Ascending aorta (tissue), 2 donors: ENCODE measurements around the gene ARID3A. TPM values are rescaled to one million over a fixed set of nuclear protein-coding genes. Genes with fewer than 3 reads are reported as not detected.

Experiments
- DNase-seq, 2 donors: peaks; one replicate each; pipeline ENCODE4 v3.0.0-alpha.2; 2019; ENCODE audit warnings: low spot score in 2 of 2
- H3K27ac ChIP-seq, 2 donors: fragments of 200-600 bp; sonication (generic); one replicate each; pipeline ENCODE4 v1.5.1; 2016 to 2017; ENCODE audit warnings: mild to moderate bottlenecking in 1 of 2
- H3K27me3 ChIP-seq: fragments of 200-600 bp; sonication (generic); one replicate; pipeline ENCODE4 v1.5.1; 2017
- H3K36me3 ChIP-seq, 2 donors: fragments of 200-600 bp; sonication (generic); one replicate each; pipeline ENCODE4 v1.5.1; 2016
- H3K4me1 ChIP-seq, 2 donors: fragments of 200-600 bp; sonication (generic); one replicate each; pipeline ENCODE4 v1.5.1; 2016 to 2017; ENCODE audit warnings: mild to moderate bottlenecking in 1 of 2
- H3K4me3 ChIP-seq, 2 donors: fragments of 200-600 bp; sonication (generic); one replicate each; pipeline ENCODE4 v1.5.1; 2016 to 2017; ENCODE audit warnings: mild to moderate bottlenecking in 1 of 2
- H3K9me3 ChIP-seq, 2 donors: fragments of 200-600 bp; sonication (generic); one replicate each; pipeline ENCODE4 v1.5.1; 2016
- intact Hi-C: fragments of 100-400 bp; cut with DNase I; formaldehyde crosslinking; loops from one replicate; pipeline ENCODE4 v1.15.1; 2023
- total RNA-seq: library from RNA; depleted of rRNA; stranded (reverse); fragments of >200 nt; gene quantifications from one replicate; pipeline ENCODE4 v1.1.0, GENCODE V29; 2016
- TF ChIP-seq, protein P1 (sequence below), 3 experiments: fragments of 200-600 bp in 2 of 3; fragments of 450-650 bp in 1 of 3; sonication (generic) in 2 of 3; IDR thresholded peaks; one replicate each; pipeline ENCODE4 v1.5.1; 2016 to 2019; ENCODE audit warnings: antibody characterized with exemption in 3 of 3, mild to moderate bottlenecking in 1 of 3, moderate library complexity in 1 of 3

ARID3A gene
- total RNA-seq, 1 donor from 2014 or later, result 55.3 TPM

DNA sequence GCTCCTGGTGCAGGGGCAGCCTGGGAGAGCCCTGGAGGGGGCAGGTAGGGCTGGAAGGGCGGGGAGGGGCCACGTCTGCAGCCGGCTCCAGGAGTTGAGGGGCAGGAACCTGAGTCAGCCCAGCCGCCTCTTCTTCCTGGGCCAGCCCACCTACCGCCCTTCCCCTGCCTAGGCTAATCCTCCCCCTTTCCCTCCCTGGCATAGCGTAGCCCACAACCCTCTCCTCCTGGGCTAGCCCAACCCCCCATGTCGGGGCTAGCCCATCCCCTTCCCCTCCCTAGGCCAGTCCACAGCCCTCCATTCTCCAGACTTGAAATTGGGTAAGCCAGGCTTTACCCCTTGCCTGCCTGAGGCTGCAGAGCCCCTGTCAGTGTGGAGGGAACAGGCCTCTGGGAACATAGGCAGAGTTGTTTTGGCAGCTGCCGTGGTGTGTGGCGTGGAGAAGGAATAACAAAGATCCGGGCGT lies 37.7 kb downstream of the ARID3A start:
- no peaks in the 10 kb centered on the region for H3K4me1 ChIP-seq
- no peak overlapping the region for H3K4me3 ChIP-seq
- no peak for DNase-seq
- no peak overlapping the region for H3K27ac ChIP-seq
- H3K36me3 ChIP-seq, result peaks cover 4 to 12% of the 10 kb centered on the region in 2 donors
- no peaks in the 10 kb centered on the region for H3K9me3 ChIP-seq
- TF ChIP-seq, protein P1, sequence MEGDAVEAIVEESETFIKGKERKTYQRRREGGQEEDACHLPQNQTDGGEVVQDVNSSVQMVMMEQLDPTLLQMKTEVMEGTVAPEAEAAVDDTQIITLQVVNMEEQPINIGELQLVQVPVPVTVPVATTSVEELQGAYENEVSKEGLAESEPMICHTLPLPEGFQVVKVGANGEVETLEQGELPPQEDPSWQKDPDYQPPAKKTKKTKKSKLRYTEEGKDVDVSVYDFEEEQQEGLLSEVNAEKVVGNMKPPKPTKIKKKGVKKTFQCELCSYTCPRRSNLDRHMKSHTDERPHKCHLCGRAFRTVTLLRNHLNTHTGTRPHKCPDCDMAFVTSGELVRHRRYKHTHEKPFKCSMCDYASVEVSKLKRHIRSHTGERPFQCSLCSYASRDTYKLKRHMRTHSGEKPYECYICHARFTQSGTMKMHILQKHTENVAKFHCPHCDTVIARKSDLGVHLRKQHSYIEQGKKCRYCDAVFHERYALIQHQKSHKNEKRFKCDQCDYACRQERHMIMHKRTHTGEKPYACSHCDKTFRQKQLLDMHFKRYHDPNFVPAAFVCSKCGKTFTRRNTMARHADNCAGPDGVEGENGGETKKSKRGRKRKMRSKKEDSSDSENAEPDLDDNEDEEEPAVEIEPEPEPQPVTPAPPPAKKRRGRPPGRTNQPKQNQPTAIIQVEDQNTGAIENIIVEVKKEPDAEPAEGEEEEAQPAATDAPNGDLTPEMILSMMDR (IDR thresholded peaks at IDR 0.05), result no peak
- no peaks in the 10 kb centered on the region for H3K27me3 ChIP-seq
- intact Hi-C loops, result no loop called here

DNA sequence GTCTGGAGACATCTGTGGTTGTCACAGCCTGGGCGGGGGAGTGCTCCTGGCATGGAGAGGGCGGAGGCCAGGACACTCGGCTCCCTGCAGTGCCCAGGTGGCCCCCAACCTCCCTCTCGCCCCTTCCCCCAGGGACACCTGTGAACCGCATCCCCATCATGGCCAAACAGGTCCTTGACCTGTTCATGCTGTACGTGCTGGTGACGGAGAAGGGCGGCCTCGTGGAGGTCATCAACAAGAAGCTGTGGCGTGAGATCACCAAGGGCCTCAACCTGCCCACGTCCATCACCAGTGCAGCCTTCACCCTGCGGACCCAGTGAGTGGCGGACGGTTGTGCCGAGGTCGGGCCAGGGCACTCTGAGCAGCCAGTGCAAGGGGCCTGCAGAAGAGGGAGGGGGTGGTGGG lies 38.3 kb downstream of the ARID3A start:
- intact Hi-C loops, result no loop called here
- no peak for DNase-seq
- peaks cover 7 to 18% of the 10 kb centered on the region in 2 donors for H3K36me3 ChIP-seq

DNA sequence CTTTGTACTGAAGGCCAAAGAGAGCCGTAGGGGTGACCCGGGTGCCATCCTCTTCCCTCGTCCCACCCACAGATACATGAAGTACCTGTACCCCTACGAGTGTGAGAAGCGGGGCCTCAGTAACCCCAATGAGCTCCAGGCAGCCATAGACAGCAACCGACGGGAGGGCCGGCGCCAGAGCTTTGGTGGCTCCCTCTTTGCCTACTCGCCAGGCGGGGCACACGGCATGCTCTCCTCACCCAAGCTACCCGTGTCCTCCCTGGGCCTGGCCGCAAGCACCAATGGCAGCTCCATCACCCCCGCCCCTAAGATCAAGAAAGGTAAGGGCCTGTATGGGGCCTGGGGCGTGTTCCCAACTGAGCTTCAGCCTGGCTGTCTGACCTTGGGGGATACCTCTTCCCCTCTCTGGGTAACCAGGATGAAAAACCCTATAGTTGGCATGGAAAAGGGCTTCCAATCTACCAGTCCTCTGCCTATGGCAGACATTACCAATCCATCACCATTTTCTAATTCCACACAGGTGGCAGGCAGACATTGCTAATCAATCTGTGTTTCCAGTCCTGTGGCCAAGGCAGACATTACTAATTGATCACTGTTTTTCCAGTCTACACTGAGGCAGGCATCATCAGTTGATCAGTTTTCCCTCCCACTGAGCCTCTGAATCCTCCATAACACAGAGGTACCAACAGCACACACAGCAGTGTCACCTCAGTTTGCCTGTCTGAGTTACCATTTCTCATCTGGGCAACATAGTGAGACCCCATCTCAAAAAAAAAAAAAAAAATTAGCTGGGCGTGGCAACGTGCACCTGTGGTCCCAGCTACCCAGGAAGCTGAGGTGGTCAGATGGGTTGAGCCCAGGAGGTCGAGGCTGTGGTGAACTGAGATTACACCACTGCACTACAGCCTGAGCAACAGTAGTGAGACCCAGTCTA lies 39.2 kb downstream of the ARID3A start:
- peaks cover 7 to 22% of the 10 kb centered on the region in 2 donors for H3K36me3 ChIP-seq
- H3K9me3 ChIP-seq, result no peaks in the 10 kb centered on the region
- no peaks in the 10 kb centered on the region for H3K27me3 ChIP-seq
- intact Hi-C loops, result no loop called here
- DNase-seq, result no peak
- H3K4me1 ChIP-seq, result no peaks in the 10 kb centered on the region
- no peak overlapping the region for H3K27ac ChIP-seq
- TF ChIP-seq, protein P1 (IDR thresholded peaks at IDR 0.05), result no peak
- no peak overlapping the region for H3K4me3 ChIP-seq

More for the DNA sequence above, 38.3 kb downstream of the ARID3A start:
- Histone ChIP-seq H3K9me3 (no peaks in the 10 kb centered on the region), H3K27me3 (no peaks in the 10 kb centered on the region), H3K4me3 (no peak overlapping the region), H3K27ac (no peak overlapping the region), H3K4me1 (no peaks in the 10 kb centered on the region)
- TF ChIP-seq, protein P1 (IDR thresholded peaks at IDR 0.05), result no peak

DNA sequence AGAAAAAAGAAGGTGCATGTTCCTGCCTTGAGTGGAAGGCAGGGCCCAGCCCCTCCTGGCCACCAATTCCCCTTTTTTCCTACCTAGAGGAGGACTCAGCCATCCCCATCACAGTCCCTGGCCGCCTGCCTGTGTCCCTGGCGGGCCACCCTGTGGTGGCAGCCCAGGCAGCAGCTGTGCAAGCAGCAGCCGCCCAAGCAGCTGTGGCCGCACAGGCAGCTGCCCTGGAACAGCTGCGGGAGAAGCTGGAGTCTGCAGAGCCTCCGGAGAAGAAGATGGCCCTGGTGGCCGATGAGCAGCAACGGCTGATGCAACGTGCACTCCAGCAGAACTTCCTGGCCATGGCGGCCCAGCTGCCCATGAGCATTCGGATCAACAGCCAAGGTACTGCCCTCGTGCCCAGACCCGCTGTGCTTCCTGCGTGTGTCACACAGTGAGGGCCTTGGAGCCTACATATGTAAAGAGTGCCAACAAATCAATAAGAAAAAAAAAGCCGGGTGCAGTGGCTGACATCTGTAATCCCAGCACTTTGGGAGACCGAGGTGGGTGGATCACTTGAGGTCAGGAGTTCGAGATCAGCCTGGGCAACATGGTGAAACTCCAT lies 40.8 kb downstream of the ARID3A start:
- peaks cover 7 to 8% of the 10 kb centered on the region in 2 donors for H3K9me3 ChIP-seq
- peaks cover 13 to 33% of the 10 kb centered on the region in 2 donors for H3K36me3 ChIP-seq
- TF ChIP-seq, protein P1 (IDR thresholded peaks at IDR 0.05), result no peak
- intact Hi-C loops, result no loop called here
- H3K27ac ChIP-seq, result no peak overlapping the region
- no peak overlapping the region for H3K4me3 ChIP-seq
- no peaks in the 10 kb centered on the region for H3K4me1 ChIP-seq
- no peaks in the 10 kb centered on the region for H3K27me3 ChIP-seq
- DNase-seq, result no peak

DNA sequence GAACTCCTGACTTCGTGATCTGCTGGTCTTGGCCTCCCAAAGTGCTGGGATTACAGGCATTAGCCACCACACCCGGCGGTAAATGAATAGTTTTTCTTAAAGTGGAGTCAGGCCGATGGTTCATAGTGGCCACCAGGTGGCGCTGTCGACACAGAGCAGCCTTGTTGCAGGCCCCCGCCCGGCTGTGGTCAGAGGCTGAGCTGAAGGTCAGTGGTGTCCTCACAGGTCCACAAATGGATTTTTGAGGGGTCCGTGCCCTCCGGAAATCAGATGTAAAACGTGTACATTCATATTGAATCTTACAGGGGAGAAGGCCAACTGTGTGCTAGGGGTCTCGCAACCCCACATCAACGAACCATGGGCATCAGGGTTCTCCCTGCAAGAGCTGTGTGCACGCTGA lies 44.9 kb downstream of the ARID3A start:
- peaks cover 13 to 37% of the 10 kb centered on the region in 2 donors for H3K36me3 ChIP-seq
- intact Hi-C loops, result no loop called here
- TF ChIP-seq, protein P1 (IDR thresholded peaks at IDR 0.05), result peak in 2 of 3 experiments; percentile 22 to 38

More for the DNA sequence above, 44.9 kb downstream of the ARID3A start:
- no peaks in the 10 kb centered on the region for H3K4me1 ChIP-seq
- DNase-seq, result no peak
- H3K9me3 ChIP-seq, result peaks cover 7 to 8% of the 10 kb centered on the region in 2 donors
- H3K27me3 ChIP-seq, result no peaks in the 10 kb centered on the region
- no peak overlapping the region for H3K27ac ChIP-seq
- H3K4me3 ChIP-seq, result no peak overlapping the region
